EL (cell line): Measurements from ENCODE around the gene SOX6.
"Not testable (repeated sequence)": the region's sequence is repeated elsewhere in the genome, so short reads cannot be mapped to it uniquely, and the experiment has no call there.

Source experiments
- DNase-seq: peaks from one replicate; pipeline ENCODE4 v3.0.0-alpha.2; 2016

Gene SOX6

GRCh38 chr11:16141162-16141561 lies 215.2 kb downstream of the SOX6 start:
- DNase-seq: not testable (repeated sequence)

- no peak for DNase-seq
Observed at GRCh38 chr11:16136792-16137390, 219.5 kb downstream of the SOX6 start.

DNA sequence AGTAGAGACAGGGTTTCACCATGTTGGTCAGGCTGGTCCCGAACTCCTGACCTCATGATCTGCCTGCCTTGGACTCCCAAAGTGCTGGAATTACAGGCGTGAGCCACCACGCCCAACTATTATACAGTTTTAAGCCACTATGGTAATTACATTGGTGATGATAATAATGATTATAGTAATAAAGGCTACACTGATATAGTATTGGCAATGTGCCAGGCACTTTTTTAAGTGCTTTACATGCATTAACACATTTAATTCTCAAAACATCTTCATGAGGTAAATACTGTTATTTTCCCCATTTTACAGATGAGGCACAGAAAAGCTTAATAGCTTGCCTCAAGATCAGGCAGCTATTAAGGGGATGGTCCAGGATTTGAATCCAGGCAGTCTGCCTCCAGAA lies 222.5 kb downstream of the SOX6 start:
- no peak for DNase-seq

- no peak for DNase-seq
Observed at GRCh38 chr11:16127732-16128131, 228.6 kb downstream of the SOX6 start.

- no peak for DNase-seq
Observed at GRCh38 chr11:16126362-16126761, 230.0 kb downstream of the SOX6 start.

DNA sequence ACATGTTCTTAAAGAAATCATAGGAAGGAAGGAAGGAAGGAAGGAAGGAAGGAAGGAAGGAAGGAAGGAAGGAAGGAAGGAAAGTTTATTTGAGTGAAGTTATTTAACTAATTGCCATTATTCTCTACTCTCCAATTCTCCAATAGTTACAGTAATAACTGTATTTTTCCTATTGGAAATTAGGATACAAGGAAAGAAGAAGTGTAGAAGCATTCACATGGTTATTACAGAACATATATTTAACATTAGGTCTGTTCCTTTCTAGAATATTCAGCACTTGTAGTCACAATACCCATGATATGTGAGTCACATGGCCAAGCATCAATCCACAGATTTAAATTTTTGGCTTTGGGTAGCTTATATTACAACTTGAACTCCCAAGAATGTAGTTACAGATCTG lies 230.6 kb downstream of the SOX6 start:
- DNase-seq: no peak

DNA sequence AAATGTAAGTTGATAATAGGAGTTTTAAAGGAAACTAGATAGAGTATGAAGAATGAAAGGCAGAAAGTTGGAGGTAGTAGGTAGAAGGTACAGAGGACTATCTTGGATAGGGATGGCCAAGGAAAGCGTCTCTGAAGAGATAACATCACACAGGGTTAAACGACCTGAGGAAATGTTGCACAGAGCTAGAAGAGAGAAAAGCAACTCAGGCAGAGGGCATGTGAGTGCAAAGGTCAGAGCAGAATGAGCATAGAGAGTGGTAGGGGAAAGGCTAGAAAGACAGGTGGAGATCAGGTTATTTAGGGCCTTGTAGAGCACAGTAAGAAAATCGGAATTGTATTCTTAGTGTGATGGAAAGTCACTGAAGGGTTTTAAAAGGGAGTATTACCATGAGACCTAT lies 232.0 kb downstream of the SOX6 start:
- no peak for DNase-seq

DNA sequence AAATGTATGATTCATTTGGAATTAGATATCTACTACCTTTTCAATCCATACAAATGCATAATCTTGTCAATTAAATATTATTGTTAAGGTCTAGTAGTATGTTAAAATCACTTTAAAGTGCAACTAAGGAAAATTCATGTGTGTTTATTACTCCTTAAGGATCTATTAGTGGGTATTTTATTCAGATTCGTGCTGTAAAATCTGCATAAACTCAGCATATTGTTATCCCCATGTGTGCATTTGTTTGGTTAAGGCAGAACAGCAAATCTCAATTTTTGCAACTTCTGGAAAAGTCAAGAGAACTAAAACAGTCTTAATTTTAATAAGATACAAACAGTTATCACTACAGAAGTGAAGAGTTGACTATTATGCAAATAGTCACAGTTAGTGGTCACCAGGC lies 234.5 kb downstream of the SOX6 start:
- no peak for DNase-seq

- no peak for DNase-seq
Observed at GRCh38 chr11:16120008-16120407, 236.3 kb downstream of the SOX6 start.

DNA sequence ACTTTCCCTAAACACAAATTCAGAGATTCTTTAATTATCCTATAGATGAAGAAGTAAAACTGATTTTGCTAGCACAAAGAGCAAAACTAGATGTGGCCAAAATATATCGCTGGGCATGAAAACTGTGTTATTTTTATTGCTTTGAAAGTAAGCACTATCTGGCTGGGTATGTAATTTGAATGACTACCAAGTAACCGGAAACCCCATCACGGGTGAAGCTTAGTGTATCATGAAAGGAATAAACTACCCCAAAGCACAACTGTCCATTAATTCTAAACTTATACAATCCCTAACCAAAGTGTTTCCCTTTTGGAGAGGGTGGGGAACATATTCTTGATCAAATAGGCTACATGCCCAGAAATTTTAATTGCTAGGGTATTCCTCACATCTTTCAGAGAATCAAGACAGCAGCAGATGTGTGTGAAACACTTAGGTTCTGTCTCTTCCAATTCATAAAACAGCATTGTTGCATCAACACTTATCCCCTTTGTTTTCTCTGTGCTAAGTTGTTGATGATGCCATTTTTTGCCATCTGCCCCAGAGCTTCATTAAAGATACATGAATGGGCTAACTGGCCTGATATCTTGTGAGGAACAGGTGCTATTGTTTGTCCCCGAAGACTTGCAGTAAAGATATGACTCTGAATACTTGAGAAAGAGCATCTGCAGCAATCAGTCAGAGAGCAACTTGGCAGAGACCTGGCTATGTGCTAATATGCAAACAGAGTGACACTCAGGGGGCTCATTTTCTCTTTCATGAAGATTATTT lies 238.2 kb downstream of the SOX6 start:
- DNase-seq: no peak

DNA sequence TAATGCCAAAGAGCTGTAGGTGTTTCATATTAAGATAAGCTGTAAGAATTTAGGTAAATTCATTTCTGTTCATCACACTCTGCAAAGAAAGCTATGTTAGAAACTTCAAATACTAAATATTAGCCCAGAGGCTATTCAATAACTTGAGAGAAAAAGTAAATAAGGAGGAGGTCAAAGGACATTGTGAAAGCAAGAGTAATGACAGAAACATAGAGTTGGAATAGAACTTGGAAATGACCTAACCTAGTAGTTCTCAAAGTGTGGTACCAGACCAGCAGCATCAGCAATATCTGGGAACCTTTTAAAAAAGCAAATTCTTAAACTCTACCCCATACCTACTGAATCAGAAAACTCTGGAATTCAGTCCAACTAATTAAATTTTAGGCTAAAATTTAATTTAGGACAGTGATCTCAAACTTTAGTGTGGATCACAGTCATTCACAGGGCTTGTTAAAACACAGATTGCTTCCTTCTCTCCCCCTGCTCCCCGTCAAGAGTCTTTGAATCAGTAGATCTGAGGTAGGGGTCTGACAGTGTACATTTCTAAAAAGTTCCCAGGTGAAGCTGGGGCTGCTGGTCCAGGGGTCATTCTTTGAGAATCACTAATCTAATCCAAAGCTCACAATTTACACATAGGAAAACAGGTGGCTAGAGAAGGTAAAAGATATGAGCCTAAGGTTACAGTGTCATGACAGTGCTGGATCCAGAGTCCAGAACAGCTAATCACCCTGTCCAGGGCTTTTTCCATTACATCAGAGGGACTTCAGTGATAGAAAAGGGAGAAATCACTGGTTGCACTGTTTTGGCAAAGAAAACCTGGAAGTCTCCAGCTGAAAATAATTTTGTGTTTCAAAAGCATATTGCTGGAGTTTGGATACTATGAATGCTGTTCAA lies 241.1 kb downstream of the SOX6 start:
- DNase-seq: no peak

DNA sequence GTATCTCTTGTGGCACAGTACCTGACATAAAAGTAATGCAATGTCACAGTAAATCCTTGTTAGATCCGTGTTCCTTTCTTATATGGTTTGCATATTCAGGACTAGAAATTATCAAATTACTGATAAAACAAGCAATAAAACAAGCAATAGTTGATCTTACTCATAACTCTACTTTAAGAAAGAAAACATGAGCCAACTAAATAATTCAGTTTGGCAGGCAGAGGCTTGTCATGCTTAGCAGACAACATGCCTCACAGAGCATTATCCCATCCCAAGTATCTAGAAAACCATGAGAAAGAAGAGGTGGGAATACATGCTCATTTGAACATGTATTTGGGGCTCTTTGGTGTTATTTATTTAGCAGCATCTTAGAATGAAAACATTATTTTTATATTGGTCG lies 241.9 kb downstream of the SOX6 start:
- no peak for DNase-seq

DNA sequence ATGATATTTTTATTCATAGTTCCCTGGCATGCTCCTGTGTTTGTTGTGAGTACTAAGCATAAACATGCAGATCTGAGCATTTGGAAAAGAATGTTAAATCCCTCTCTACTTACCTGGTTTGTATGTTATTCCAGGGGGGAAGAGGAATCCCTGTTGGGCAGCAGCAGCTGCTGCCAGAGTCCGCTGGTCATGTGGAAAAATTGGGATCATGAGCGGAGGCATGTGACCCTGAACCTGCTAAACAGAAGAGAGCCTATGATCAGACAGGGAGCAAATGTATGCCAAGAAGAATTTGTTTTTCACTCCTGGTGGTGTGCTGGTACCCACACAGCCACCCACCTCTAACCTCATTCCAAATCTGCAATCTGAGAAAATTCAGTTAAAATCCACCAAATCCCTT lies 244.7 kb downstream of the SOX6 start:
- DNase-seq: no peak

- DNase-seq: no peak
Observed at GRCh38 chr11:16110886-16111285, 245.5 kb downstream of the SOX6 start.

GRCh38 chr11:16099343-16099900 lies 256.9 kb downstream of the SOX6 start:
- DNase-seq: peak; percentile 46

- DNase-seq: no peak
Observed at GRCh38 chr11:16098526-16099205, 257.7 kb downstream of the SOX6 start.

- DNase-seq: no peak
Observed at GRCh38 chr11:16097543-16097942, 258.8 kb downstream of the SOX6 start.

- peak; percentile 49 for DNase-seq
Observed at GRCh38 chr11:16096336-16096735, 260.0 kb downstream of the SOX6 start.

DNA sequence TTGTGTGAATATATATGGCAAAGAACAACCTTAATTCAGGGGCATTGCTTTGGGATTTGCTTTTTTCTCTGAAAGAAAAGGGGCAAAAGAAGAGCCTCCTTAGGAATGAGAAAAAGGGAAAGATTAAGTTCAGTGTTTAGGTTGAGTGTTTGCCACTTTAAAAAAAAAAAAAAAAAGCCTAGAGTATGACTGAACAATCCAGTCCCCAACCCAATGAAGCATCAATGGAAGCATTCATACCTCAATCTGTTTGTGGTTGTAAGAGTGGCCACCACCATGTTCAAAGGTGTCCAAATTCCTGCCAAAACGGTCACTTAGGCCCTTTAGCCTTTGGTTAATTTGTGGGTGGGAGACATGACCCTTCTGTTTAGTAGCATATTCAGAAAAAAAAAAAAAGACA lies 260.6 kb downstream of the SOX6 start:
- DNase-seq: peak; percentile 8

DNA sequence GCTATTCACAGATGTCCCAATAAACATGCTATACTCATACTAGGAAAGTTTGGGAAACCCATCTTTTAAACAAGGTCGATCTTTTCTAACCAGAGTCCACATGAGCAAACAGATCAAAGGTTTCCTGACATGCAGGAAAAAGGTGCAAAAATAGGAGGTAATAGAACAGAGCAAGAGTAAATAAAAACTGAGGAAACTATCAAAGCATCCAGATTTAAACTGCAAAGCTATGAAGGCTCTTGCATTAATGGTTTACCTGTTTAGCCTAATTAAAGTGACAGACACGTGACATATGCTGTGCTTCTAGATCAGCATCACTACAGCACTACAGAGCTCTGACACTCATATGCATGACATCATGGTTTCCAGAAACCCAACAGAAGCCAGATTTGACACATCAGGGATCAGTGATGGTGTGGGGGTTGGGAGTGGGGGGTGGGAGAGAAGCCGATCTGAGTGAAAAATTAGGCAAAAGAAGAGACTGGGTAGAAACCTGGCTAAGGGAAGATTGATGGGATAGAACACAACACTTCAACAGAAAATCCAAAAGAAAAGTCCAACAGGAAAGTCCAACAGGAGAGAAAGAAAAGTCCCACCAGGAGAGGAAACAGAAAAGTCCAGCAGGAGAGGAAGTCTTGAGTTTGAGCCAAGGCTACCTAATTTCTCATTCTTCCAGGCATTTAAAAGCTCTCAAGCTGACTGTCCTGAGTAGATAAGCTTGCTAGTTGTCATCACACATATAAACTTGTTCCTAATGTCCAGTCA lies 262.3 kb downstream of the SOX6 start:
- no peak for DNase-seq

- DNase-seq: no peak
Observed at GRCh38 chr11:16091862-16092261, 264.5 kb downstream of the SOX6 start.

DNA sequence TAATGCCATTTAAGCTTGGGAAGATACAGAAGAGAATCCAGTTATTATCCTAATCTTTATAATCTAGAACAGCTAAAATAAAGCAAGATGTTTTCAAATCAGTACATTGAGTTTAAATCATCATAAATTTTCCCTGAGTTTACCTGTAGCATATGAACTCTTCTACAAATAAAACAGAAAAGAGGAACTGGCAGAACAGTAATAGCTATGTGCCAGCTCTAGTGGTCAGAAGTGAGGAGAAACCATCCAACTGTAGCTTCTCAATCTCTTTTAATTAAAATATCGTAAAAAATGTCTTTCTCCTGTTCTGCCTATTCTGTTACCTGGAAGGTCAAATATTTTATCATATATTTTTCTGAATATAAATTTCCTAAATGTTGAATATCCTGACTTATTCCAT lies 266.9 kb downstream of the SOX6 start:
- DNase-seq: no peak
